HG02973 (cell line): Measurements from ENCODE around the gene TMED4.

Experiments used
- ATAC-seq: cut with Tn5 transposase; IDR thresholded peaks from one replicate; pipeline ENCODE4 v1.9.1; 2021; ENCODE audit warnings: moderate library complexity; ENCODE audit not compliant: unreplicated experiment

Gene TMED4

DNA sequence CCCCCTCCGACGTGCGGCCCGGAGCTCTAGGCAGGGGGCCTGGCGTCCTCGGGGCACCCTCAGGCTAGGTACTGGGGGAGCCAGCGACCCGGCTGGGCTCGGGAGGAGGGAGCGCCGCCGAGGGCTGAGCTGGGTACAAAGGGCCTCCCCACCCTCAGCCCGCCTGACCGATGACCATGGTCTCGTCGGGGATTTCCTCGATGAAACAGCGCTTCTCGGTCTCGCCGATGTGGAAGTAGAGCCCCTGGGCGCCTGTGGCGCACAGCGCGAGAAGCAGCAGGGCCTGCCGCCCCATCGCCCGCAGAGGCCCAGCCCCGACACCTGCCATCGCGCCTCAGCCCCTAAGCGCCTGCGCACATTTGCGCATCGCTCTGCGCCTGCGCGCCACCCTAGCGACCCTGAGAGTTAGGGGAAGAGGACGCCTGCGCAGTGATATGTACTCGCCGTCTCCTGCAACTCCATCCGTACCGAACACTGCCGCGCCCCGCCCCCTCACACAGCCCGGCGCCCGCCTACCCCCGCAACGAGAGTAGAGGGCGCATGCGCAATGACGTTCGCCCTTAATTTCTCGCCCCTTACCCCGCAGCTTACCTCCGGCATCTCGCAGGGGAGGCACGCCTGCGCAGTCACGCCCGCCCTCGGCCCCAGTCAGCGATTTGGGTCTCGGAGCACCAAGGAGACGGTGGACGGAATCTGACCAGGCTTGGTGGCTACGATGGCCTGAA lies at the start of gene TMED4:
Gene TMED4, minus strand, starts transcription at position 353 of the 725 bp plus-strand sequence. Its CDS starts 25 bp downstream, at position 328.
- ATAC-seq, result peak; percentile 86

DNA sequence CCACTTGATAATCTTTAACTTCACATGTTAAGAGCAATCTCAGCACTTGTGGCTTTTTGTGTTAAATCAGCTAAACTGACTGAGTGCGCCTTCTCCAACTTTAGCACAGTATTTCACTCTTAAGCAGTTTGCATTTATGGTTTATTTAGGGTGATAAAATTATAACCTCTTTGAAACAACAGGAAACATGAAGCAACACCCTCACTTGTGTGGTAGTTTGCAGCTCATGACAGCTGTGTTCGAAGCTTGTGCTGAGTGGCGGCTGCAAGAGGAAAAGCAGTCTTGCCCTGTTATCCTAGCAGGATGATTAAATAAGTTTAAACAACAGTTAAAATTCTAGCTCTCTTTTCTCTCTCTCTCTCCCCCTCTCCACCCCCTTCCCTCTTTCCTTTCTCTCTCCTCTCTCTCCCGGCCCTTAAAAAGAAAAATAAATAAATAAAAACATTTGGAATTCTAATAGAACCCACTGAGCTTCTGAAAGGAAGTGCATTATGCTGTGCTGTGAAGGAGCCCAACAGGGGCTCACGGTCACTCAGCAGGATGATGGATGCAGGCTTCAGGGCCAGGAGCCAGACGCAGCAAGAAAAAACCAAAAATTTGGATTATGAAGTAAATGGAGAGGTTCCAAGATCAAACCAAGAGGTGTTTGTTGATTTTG lies 49.6 kb upstream of the TMED4 start:
- ATAC-seq, result no peak

DNA sequence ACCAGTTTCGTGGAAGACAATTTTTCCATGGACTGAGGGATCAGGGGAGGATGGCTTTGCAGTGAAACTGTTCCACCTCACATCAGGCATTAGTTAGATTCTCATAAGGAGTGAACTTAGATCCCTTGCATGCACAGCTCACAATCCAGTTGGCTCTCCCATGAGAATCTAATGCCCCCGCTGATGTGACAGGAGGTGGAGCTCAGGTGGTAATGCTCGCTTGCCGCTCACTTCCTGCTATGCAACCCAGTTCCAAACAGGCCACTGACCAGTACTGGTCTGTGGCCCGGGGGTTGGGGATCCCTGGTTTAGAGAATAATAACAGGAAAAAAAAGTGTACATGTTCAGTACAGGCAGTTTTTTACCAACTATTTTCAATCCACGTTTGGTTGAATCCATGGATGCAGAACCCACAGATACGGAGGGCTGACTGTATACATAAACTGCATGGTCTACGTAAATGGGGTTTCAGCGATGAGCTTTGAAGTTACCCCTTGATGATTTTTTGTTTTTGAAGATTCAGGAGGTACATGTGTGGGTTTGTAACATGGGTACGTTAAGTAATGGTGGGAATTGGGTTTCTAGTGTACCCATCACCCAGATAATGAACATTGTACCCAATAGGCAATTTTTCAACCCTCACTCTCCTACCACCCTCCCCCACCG lies 48.9 kb upstream of the TMED4 start:
- no peak for ATAC-seq

DNA sequence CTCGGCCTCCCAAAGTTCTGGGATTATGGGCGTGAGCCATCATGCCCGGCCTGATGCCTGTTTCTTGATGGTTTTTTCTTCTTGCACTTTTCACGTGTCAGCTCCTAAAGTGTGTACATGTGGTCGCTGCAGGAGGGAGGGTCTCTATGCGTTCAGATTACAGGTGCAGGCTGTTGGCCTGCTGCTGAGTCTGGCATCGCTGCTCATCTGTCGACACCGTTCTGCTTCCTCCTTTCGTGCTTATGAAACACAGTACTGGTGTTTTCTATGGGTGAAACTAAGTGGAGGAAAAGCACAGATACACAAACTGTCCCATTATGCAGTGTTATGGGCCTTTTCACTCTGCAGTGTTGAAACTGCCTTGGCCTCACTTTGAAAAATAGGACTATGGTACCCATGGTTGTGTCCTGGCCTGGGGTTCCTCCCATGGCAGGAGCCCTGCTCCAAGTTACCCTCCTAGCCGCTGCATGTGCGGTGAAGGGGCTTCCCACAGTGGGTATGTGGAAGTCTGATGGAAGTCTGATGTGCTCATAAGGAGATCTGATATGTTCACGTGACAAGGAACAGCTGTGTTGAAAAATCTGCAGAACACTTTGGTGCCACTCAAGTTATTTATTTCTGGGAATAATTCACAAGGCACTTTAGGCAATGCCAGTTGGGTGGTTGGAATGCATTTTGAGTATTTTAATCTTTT lies 47.9 kb upstream of the TMED4 start:
- ATAC-seq, result no peak

DNA sequence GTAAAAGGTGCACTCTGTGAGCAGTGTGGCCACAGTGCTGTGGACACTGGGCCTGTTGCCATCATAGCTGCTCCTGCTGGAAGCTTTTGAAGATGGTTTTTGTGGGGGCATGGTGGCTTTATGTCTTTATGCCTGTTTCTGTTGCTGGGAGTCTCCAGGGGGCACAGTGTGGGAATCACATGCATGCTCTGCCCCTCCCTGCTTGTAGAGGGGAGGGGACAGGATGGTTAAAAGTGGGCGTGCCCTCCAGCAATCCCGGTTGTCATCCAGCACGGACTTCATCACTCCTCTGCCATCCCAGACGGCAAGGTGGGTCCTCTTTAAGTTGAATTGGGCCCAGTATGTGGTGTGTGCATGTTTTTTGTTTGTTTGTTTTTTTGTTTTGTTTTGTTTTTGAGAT lies 44.6 kb upstream of the TMED4 start:
- ATAC-seq, result no peak

DNA sequence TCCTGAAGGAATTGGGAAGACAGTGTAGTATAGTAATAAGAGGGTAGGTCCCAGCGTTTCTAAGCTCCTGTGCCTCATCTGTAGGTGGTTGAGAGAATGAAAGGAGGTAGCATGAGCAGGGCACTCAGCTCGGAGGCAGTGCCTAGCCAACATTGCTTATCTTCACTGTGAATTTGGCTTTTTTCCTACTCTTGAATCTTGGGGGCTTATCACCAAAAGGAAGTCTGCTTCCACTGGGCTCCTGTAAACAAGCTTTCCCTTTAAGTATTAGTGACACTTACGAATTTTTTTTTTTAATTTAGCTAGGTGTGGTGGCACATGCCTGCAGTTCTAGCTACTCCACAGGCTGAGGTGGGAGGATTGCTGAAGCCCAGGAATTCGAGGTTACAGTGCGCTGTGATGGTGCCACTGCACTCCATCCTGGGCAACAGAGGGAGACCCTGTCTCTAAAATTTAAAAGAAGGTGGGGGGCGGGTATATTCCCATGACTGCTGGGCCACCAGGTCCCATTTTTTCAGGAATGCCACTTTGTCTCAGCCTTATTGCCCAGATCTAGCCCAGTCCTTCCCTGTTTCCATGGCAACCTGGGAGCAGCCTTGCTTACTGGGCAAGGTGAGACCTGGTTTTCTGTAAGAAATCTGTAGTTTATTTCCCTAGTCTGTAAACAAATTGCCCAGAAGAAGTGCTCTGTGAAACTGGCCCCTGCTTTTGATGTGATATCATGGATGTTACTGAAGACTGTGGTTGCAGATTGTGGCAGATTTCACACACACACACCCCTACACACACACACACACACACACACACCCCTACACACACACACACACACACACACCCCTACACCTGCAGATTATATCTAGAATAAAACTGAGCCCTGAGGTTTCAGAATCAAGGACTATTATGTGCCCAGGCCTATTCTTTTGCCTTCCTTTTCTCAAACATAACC lies 43.8 kb upstream of the TMED4 start:
- ATAC-seq, result no peak

DNA sequence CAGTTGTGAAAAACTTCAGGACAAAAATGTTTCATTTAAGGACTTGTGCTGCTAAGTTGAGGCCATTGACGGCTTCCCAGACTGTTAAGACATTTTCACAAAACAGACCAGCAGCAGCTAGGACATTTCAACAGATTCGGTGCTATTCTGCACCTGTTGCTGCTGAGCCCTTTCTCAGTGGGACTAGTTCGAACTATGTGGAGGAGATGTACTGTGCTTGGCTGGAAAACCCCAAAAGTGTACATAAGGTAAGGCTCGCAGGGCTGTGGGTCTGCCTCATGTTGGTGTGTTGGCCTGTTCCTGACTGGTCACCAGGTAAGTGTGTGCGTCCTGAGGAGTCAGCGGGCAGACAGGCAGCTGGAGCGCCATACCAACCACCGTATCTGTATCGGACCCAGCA lies 42.3 kb upstream of the TMED4 start:
- ATAC-seq, result no peak

DNA sequence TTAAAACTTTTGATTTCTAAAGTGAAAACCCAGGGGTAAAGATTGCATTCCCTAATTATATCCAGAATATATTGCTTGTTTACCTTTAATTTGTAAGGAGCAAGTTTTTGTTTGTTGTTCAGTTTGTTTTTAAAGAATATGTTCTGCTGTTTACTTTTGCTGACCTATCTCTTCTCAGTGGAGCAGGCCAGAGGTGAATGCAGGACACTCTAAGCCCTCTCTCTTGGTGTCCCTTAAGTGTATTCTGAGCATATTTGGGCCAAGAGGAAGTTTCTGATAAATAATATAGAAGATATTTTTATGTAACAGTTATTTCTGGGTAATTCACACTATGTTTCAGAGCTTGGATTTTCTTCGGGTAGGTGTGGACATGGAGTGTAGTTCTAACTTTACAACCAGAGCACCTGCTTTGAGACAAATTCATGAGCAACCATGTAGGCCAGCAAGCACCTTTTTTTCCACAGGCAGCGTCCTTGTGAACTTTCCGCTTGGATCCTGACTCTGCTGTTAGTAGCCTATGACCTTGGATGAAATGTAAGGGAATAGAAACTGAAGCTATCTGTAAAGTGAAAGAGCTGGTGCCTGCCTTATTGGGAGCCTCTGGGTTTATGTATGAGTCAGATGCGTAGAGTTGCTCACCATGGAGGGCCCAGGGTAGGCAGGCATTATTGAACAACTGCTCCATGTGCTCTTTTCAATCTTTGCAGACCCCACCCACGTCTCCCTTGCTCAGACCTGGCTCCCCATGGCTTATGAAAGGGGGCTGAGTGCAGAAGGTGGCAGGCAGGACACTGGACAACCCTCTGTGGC lies 40.5 kb upstream of the TMED4 start:
- peak; percentile 74 for ATAC-seq

DNA sequence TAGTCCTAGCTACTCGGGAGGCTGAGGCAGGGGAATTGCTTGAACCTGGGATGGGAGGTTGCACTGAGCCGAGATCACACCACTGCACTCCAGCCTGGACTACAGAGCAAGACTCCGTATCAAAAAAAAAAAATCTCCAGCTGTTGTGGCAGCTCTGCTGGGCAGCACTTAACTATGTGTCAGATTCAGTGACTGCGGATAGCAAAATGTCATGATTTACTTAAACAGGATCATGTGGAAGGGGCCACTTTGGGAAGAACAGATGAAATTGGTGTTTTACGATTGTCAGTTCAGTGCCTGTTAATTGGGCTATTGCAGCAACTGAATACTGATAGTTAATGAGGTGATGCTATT lies 39.7 kb upstream of the TMED4 start:
- ATAC-seq, result no peak

DNA sequence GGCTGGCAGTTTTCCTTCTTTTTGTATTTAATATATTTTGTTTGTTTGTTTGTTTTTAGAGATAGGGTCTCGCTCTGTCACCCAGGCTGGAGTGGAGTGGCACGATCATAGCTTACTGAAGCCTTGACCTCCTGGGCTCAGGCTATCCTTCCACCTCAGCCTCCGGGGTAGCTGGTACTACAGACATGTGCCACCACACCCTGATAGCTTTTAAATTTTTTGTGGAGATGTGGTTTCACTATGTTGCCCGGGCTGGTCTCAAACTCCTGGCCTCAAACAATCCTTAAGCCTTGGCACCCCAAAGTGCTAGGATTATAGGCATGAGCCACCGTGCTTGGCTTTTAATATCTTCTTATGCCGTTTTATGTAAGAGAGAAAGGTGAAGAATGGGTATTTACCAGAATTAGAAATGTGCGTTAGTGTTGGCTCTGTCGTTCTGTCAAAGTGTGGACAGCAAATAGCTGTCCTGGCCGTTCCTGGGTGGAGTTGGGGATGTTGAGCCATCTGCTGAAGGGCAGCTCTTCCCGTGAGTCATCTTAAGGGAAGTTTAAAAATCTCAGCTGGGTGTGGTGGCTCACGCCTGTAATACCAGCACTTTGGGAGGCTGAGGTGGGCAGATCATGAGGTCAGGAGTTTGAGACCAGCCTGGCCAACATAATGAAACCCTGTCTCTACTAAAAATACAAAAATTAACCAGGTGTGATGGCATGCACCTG lies 39.2 kb upstream of the TMED4 start:
- no peak for ATAC-seq

DNA sequence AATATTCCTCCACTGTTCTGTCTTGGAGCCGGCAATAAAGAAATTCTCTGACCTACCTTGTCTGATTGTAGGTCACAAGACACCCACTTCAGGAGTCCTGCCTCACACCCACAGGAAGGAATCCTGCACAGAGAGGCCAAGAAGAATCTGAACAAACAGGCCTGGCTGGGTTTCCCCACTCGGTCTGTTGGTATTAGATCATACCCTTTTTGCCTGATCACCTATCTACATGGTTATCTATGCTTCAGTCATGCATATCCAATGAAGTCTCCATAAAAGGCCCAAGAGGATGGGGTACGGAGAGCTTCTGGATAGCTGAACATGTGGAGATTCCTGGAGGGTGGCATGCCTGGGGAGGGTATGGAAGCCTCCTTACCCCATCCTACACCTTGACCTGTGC lies 36.7 kb upstream of the TMED4 start:
- no peak for ATAC-seq

DNA sequence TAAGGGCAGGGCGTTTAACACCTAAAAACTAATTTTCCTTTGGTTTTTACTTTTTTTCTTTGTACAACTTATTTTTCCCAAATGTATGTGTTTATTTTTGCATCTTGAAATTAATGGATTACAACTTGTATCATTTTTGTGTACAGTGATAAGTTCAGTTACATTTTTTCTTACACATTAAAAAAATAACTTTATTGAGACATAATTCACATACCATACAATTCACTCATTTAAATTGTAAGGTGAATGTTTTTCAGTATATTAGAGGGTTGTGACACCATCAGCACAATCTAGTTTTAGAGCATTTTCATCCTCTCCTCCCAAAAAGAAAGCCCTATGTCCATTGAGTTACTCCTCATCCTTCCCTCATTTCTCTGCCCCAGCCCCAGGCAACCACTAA lies 36.0 kb upstream of the TMED4 start:
- no peak for ATAC-seq

DNA sequence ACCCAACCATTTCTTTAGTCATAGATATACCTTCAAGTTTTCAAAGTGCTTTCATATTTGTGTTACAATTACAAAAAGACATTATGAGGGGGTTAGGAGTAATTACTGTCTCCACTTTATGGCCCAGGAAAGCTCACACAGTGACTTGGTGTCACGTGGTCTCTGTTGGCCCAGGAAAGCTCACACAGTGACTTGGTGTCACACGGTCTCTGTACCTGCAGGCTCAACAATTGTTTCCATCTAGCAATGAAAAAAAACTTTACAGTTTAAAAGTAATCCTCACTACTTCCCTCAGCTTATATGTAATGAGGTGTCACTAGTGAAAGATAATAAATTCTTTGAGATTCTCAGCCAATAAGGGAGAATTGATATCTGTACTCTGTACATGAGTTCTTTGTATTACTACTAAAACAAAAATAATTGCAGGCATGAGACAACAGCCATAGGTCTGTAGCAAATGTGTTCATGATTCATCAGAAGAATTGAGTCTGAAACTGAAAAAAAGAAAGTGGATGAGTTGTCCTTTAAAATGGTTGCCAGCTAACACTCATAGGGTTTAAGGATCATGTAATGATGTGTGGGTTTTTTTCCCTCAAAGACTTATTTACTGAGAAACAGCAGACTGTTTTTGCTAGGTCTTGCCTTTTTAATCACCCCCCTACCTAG lies 35.3 kb upstream of the TMED4 start:
- ATAC-seq, result peak; percentile 52

DNA sequence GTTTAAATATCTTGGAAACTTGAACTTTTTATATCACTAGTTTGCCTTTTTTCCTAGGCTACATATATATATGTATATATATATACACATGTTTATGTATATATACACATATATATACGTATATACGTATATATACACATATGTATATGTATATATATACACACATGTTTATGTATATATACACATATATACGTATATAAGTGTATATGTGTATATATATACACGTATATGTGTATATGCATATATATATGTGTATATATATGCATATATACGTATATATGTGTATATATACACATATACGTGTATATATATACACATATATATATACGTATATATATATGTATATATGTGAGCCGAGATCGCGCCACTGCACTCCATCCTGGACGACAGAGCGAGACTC lies 34.5 kb upstream of the TMED4 start:
- no peak for ATAC-seq

DNA sequence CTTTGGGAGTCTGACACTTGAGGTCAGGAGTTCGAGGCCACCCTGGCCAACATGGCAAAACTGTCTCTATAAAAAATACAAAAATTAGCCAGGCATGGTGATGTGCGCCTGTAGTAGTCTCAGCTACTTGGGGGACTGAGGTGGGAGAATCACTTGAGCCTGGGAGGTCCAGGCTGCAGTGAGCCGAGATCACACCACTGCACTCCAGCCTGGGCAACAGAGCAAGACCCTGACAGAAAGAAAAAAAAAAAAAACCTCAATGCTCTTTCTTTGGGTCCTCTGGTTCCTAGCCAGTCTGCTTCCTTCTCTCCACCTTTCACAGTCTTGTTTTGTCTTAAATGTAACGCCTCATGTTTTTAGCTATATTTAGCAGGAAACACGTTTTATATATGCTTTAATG lies 33.8 kb upstream of the TMED4 start:
- no peak for ATAC-seq

DNA sequence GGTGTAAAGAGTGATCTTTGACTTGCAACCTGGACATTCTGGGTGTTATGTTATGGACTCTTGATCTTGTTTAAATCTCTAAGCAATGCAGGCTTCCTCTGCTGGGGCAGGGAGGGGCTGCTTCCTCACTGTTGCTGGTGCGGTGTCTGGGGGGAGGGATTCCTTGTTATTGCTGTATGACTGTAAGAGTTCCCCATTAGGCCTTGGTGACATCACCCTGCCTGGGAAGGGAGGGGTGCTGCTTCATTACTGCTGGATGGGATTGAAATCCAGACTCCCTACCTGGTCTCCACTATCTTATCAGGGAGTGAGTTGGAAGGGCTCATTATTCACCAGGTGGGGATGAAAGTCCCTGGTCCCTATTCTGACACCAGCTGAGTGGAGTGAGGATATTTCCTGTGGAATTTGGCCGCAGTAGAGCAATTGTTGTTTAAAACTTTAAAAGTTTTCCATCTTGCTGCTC lies 33.1 kb upstream of the TMED4 start:
- no peak for ATAC-seq

DNA sequence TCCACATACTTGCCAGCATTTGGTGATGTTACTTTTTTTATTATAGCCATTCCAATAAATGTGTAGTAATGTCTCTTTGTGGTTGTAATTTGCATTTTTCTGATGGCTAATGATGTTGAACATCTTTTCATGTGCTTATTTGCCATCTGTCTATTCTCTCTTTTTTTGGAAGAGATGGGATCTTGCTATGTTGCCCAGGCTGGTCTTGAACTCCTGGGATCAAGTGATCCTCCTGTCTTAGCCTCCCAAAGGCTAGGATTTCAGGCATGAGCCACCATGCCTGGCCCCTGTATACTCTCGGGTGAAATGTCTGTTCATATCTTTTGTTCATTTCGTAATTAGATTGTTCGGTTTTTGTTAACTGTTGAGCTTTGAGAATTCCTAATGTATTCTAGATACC lies 27.8 kb upstream of the TMED4 start:
- no peak for ATAC-seq

DNA sequence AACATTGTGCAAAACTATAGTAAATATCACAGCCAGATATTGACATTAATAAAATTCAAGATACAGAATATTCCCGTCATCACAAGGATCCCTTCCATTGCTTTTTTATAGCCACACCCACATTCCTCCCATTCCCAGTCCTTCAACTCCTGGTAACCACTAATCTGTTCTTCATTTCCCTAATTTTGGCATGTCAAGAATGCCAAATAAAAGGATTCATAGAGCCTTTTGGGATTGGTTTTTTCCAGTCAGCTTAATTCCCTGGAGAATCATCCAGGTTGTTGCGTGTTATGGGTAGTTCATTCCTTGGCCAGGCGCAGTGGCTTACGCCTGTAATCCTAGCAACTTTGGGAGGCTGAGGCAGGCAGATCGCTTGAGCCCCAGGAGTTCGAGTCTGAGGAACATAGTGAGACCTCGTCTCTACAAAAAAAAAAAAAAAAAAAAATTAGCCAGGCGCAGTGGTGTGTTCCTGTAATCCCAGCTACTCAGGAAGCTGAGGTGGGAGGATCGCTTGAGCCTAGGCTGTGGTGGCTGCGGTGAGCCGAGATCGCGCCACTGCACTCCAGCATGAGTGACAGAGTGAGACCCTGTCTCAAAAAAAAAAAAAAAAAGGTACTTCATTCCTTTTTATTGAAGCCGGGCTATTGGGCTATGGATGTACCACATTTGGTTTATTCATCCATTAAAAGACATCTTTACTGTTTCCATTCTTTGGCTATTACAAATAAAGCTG lies 27.1 kb upstream of the TMED4 start:
- ATAC-seq, result no peak
